GM19193 (cell line): ENCODE data around the gene ARL6IP4.

Experiments used
- POLR2A ChIP-seq: IDR thresholded peaks from 4 replicates; pipeline ENCODE4 v1.6.1; 2011; ENCODE audit not compliant: insufficient read depth, insufficient read length; ENCODE audit errors: extremely low read depth

Gene ARL6IP4

DNA sequence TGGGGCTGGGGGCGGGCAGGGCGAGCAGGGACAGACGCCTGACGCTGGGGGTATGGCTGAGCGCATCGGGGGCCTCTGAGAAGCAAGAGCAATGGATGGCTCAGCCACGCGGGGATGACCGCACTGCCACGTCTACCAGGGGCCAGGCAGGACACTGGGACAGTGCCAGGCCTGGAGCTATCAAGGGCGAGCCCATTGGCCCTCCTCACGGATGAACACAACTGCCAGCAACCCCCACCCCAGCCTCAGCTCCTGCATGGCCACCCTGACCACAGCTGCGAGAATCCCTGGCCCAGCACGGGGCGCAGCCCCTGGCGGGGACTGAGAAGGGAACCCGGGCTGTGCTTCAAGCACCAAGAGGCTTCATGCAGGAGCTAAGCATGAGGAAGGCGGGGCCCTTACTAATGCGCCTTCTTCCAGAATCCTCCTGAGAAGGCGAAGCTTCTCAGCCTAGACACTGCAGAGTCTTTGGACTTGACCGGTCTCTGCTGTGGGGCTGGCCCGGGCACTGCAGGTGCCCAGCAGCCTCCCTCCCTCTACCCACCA, 9.5 kb downstream of the ARL6IP4 start:
- no peak for TF ChIP-seq POLR2A

DNA sequence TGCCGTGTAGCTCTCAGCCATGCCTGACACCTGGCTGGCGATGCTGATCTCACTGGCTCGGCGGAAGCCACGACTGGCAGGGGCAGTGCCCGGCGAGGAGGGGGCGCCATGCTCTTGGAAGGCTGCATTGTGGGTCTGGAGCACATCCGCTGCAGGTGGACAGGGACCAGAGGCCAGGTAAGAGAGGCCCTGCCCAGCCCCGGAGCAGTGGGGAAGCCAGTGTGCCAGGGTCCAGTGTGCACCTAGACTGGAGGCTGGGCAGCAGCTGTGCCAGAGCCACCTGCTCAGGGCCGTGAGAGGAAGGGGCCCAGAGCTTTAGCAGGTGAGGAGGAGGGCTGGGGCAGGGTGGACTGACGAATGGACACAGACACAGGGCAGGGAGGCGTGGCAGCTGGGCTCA, 10.1 kb downstream of the ARL6IP4 start:
- no peak for TF ChIP-seq POLR2A

DNA sequence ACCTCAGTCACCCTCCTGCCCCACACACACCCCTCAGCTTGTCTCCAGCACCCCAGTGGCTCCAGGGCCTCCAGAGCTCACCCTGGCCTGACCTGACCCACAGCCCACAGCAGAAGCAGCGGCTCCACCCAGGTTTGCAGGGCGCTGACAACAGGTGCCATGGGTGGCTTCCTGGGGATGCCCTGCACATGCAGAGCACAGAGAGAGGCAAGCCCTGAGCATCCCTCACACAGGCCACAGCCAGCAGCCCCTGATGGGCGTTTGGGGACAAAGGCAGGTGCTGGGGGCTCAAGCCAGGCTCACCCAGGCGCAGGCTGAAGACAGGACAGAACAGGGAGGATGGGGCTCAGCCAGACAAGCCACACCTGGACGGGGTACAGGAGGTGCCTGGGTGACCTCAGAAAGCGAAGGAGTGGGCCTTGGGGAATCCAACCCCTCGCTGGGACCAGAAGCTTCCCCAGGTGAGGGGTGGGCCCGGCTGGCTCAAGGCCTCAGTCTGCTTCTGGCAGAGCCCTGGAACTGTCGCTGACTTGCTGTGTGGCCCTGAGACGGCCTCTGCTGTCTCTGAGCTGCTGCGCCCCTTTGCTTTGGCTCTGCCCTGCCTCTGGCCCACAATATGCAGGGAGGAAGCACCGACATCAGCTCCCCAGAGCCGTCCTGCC, 10.6 kb downstream of the ARL6IP4 start:
- no peak for TF ChIP-seq POLR2A

DNA sequence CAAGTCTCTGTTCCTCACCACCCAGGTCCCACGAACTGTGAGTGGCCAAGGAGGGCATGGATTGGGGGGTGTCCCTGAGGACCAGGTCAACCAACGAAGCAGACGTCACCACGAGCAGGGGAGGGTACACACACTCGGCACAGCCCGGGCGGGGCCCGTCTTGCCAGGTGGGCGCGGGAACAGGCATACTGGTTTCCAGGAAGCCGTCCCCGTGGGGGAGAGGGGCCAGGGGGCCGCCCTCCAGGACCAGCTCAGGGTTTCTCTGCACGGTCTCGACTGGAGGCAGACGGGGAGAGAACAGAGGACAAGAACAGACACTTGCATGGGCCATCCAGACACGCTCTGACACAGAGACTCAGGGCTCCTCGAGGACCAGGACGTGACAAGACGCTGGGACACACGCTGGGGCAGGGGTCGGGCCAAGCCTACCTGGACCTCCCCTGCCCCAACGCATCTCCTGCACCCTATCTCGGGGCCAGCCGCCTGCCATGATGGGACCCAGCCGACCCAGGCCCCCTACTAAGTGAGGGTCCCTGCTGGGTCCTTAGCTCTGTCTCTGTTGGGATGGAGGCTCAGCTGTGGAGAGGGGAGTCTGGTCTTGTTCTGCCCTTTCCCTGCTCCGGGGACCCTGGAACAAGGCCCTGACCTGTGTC, 11.3 kb downstream of the ARL6IP4 start:
- TF ChIP-seq POLR2A, result no peak

DNA sequence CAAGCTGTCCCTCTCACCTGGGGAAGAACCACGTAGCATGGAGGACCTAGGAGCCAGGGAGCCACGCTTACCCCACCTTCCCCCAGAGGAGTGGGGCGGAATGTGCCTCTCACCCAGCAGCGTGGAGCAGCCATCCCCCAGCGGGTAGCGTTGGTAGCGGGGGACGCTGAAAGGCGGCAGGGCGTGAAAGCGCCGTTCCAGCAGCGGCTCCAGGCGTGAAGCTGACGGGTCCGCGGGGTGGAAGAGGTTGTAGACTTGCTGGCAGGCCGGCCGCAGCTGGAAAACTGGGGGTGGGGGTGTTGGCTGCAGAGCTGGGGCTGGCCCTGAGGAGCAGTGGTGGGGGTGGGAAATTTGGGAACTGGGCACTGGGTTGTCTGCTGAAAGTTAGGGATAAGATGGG, 11.9 kb downstream of the ARL6IP4 start:
- no peak for TF ChIP-seq POLR2A

DNA sequence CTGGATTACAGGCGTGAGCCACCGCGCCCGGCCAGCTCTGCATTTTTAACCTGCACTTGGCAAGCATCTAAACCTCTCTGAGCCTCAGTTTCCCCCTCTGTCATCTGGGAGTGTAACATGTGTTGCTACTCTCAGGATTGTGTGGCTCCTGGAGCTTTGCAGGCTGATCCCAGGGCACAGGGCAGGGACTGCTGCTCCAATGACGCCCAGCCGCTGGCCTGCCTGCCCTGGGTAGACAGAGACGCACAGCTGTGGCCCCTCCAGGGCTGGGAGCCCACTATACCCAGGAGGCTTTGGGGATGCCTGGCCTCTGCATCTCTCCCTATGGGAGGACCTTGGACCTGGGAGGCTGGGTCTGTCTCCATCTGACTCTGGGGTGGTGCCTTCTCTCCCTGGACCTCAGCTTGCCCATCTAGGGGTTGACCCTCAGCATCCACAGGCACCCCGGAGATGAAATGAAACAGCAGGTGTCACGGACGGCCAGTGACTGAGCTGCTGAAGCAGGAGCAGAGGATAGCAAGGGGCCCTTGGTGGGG, 13.7 kb downstream of the ARL6IP4 start:
- no peak for TF ChIP-seq POLR2A

DNA sequence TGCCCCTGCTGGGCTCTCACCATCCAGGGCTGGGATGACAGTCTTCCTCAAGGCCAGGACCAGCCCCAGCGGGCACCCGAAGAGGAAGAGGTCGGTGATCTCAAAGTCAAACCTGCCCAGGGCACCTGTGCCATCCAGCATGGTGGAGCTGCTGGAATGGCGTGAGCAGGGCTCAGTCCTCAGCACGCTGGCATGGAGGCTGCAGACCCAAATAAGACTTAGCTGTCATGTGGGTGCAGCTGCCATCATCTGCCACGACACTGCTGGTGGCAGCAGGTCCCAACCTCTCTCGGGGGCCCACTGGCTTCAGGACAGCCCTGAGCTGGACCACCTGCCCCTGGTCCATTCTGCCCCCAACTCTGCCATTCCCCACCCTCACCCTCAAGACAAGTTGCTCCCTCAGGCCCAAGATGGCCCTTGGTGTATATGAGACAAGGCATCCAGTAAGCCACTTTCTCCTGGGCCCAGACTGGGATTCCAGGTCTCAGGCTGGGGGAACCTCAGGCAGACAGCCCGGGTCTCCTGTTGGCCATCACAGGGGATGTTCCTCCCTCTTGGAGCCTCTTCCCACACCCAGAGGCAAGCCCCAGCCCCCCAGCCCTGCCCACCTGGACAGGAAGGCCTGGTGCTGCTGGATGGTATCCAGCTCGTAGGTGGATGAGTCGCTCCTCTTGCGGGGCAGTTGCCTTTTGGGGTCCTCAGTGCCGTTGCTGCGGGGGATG, 14.5 kb downstream of the ARL6IP4 start:
- TF ChIP-seq POLR2A, result no peak

DNA sequence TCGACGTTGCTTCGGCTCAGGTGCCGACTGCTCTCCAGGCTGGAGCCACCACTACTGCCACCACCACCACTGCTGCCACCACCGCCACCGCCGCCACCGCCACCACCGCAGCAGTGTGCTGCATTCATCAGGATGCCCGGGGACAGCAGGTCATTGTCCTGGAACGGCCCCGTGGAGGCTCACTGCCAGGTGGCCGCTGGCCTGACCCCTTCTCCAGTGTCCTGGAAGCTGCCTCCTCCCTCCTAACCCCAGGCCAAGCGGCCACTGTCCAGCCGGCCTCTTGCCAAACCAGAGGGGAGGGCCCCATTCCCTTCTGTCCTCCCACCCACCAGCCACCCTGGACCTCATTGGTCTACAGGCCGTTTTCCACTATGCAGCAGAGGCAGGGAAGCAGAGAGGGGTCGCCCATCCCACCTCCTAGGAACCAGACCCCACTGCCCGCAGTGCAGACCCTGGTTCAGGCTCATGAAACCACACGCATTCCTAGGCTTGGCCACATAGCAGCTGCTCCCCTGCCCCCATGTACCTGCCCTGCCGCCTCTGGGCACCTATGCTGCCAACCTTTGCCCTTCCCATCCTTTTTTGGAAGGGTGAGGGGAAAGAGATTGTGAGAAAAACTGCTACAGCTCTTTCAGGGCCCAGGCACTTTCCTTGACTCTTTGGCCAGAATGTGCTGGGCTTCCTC, 15.2 kb downstream of the ARL6IP4 start:
- no peak for TF ChIP-seq POLR2A

DNA sequence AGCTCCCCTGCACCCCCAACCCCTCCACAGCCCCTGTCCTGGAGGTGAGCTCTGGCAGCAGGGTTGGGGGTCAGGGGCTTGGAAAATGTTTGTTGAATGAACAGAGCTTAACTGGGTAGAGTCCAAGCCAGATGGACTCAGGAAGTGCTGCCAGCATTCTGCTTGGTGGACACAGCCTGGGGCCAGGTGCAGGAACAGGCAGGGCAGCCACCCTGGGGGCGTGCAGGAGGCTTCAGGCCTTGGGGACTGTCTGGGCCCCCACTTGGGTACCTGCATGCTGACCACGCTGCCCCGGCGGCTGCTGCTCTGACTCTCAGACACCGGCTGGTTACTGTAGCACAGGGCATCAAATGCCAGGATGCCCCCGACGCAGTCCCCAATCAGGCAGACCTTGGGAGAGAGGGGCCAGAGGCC, 15.7 kb downstream of the ARL6IP4 start:
- TF ChIP-seq POLR2A, result no peak

DNA sequence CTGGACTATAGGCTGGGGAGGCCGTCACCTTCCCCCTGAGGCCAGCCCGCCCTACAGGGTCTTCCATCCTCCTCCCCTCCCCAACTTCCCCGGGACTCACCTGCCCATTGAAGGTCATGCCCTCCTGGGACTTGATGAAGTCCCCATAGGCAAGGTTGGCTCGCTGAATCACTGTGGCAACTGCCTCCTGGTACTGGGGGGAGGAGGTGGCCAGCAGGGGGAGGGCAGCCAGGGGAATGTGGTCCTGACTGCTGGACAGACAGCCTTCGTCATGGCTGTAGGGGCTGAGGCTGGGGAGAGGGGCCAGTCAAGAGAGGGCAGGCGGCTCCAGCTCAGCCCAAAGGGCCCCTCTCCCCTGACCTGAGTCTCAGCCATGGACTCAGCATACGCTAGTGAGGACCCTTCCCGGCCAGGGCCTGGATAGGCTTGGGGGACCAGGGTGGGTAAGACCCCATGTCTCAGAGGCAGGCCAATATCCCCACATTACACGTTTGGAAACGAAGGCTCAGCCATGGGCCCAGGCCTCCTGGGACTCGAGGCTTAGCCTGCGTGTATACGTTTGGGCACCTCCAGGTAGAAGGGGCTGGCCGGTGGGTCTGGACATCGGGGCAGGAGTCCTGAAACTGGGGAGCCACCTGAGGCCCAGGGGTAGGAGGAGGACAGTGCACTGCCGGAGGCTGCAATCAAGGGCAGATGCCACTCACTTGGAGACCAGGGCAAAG, 16.3 kb downstream of the ARL6IP4 start:
- no peak for TF ChIP-seq POLR2A

DNA sequence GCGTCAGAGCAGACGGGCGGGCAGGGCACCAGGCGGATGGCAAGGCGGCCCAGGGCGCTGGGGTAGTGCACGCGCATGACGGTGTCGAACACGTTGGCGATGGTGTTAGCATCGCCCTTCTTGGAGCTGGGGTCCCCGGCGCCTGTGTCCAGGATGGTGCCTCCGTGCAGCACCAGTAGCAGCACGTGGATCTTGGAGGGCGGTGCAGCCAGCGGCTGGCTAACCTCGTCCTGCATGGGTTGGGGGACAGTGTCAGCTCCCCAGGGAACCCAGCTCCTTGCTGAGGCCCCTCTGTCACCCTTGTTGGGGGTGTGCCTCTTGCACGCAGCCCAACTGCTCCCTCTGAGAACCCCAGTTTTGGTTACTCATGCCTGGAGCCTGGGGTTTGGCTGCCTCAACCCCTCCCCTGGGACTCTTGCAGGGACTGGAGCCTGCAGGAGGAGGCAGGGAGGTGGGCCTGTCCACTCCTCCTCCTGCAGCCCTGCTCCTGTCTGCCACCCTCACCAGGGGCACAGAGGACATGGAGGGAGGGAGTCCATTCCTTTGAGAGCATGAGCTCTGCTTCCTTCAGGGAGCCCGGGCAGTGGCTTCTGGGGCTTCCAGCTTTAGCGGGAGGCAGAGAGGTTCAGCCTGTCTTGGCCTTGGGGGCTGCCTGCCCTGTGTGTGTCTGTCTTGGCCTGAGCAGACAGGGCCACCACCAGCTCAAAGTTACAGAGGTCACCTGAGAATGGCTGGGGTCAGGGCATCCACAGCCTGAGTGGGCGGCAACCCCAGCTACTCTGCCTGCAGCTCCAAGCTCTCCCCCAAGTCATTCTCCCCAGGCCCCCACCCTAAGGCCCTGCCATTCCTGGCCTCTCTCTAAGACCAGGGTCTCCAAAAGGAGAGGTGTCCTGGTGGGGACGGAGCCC, 17.1 kb downstream of the ARL6IP4 start:
- TF ChIP-seq POLR2A, result no peak

DNA sequence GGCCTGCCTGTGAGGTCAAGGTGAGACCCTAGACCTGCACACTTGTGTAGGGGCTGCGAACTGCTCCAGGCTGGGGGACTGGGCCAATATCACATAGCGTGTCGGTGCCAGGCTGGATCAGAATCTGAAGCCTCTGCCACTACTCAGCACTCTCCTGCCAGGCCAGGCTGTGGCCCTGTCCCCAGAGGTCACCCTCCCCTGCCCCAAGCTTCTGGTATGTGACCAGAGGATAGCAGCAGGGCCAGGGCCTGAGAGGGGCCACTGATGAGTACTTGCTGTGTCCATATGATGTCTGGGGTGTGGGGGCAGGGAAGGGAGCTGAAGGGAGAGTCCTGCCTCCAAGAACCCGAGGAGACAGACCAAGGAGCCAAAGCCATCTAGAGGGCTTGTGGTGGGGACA, 17.8 kb downstream of the ARL6IP4 start:
- TF ChIP-seq POLR2A, result no peak
